GM12864 (cell line): Measurements from ENCODE around the gene EFNB2.

Experiments
- DNase-seq: peaks from one replicate; pipeline ENCODE4 v3.0.0-alpha.2; 2011; ENCODE audit warnings: low read depth
- H3K4me3 ChIP-seq: 2 replicates; pipeline ENCODE4 v1.5.1; 2011; ENCODE audit warnings: mild to moderate bottlenecking, low read depth, low read length, control low read depth
- CTCF ChIP-seq: IDR thresholded peaks from 2 replicates; pipeline ENCODE4 v1.5.1; 2011; ENCODE audit warnings: low read depth, mild to moderate bottlenecking, moderate library complexity, low read length, control low read depth, inconsistent platforms; ENCODE audit errors: missing control alignments

Gene EFNB2

GRCh38 chr13:106455777-106456176 is 79.7 kb downstream of the EFNB2 start:
- no peak for TF ChIP-seq CTCF

GRCh38 chr13:106455190-106455589 is 80.3 kb downstream of the EFNB2 start:
- no peak for TF ChIP-seq CTCF
- H3K4me3 ChIP-seq: no peak overlapping the region
- DNase-seq: no peak

More at GRCh38 chr13:106455777-106456176, 79.7 kb downstream of the EFNB2 start:
- H3K4me3 ChIP-seq: no peak overlapping the region
- no peak for DNase-seq

- no peak for TF ChIP-seq CTCF
- no peak for DNase-seq
- H3K4me3 ChIP-seq: no peak overlapping the region
These were observed 82.4 kb downstream of the EFNB2 start for GRCh38 chr13:106453101-106453500.

DNA sequence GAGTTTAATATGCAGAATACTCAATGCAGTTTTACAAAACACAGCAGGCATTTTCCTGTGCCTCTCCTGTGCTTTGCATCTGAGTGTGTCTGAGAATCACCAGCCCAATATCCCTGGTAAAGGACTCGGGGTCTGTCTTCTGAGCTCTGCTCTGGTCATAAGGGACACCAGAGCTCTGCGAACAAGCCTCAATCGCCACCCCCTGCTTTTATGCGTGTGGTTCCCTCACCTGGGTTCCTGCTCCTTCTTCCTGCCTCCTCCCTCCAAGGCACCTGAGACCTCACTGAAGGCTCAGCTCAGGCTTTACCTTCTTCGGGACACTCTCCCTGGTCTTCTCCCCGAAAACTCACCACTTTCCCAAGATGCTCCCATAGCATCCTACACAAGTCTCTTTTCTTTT is 84.5 kb downstream of the EFNB2 start:
- no peak for DNase-seq
- TF ChIP-seq CTCF: no peak
- no peak overlapping the region for H3K4me3 ChIP-seq

DNA sequence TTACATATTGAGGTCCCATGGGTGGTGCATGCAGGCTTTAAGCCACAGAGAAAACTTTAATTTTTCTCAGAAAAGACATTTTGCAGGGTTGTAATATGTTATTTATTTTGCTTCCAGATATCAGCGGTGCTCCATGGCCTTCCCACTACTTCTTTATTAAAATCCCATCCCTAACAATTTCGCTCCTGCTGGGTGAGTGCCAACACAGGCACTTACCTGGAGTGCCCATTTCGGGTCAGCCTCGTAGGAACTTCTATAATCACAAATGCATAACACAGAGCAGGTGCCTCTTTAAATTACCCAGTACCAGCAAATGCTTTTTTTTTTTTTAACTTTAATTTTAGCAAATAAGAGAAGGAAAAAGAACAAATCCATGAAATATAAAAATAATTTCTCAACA is 86.4 kb downstream of the EFNB2 start:
- TF ChIP-seq CTCF: no peak
- DNase-seq: no peak
- H3K4me3 ChIP-seq: no peak overlapping the region

DNA sequence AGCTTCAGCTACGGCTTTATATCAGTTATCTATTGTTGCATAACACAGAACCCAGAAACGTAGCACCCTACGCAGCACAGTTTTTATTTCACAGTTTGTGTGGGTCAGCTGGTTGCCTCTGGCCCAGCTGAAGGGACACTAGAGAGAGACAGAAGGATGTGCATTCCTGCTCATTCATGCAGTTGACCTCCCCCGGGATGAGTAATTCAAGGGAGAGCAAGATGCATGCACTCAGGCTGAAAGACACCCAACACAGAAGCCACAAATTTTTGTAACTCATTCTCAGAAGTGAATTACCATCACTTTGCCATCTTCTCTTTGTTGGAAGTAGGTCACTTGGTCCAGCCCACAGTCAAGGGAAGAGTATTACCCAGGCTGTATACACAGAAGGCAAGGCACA is 89.5 kb downstream of the EFNB2 start:
- no peak for DNase-seq
- TF ChIP-seq CTCF: no peak
- no peak overlapping the region for H3K4me3 ChIP-seq

DNA sequence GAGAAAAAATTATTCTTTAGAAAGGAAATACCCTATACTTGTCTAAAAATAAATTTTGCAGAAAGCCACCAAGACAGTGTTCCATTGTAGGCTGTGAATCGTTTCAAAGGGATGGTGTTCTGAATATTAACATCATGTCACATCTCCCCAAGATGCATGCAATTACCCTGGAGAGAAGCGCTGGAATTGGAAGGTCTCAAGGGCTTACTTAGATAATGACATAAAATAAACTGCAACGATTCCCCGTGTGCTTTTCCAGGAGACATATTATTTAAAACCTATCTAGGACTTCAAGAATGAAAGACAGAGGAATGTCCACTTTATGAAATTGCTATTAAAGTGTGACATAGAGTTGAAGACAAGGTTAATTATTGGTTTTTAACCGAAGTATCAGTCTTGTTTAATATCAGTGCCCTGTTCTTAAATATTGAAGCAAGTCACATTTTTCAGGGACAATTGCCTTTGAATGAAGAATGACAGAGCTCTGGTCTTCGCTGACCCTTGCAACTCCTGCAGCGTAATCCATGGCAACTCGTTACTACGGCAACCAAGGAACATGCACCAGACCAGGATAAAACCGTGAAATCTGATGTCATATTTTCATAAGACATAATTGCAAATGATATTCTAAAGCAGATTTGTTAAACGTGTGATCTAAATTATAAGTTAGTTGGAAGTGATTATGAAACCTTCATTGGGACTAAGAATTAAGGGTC is 91.7 kb downstream of the EFNB2 start:
- H3K4me3 ChIP-seq: no peak overlapping the region
- no peak for DNase-seq
- TF ChIP-seq CTCF: no peak
